KOPT-K1 (cell line): Measurements from ENCODE around the gene BTG2.

Source experiments
- H3K27ac ChIP-seq: fragments of 200-600 bp; sonication (generic); 2 replicates; pipeline ENCODE4 v1.5.1; 2016; ENCODE audit warnings: antibody characterized with exemption, mild to moderate bottlenecking, low read depth, low read length; ENCODE audit not compliant: poor library complexity, severe bottlenecking
- H3K36me3 ChIP-seq: fragments of 200-600 bp; sonication (generic); 2 replicates; pipeline ENCODE4 v1.5.1; 2017; ENCODE audit warnings: antibody characterized with exemption, mild to moderate bottlenecking, low read length, moderate library complexity; ENCODE audit not compliant: insufficient read depth
- H3K9me3 ChIP-seq: fragments of 200-600 bp; sonication (generic); 2 replicates; pipeline ENCODE4 v1.5.1; 2017; ENCODE audit warnings: antibody characterized with exemption, low read length, mild to moderate bottlenecking; ENCODE audit not compliant: insufficient read depth, poor library complexity, severe bottlenecking

The BTG2 gene

DNA sequence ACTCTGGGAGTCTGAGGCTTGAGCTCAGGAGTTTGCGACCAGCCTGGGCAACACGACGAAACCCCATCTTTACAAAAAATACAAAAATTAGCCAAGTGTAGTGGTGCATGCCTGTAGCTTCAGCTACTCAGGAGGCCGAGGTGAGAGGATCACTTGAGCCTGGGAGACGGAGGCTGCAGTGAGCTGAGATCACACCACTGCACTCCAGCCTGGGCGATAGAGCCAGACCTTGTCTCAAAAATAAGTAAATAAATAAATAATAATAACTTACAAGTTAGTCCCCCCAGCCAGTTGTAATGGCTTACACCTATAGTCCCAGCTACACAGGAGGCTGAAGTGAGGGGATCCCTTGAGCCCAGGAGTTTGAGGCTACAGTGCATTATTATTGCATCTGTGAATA lies 21.7 kb upstream of the BTG2 start:
- no peaks in the 10 kb centered on the region for H3K9me3 ChIP-seq
- no peak overlapping the region for H3K27ac ChIP-seq
- H3K36me3 ChIP-seq, result no peaks in the 10 kb centered on the region

DNA sequence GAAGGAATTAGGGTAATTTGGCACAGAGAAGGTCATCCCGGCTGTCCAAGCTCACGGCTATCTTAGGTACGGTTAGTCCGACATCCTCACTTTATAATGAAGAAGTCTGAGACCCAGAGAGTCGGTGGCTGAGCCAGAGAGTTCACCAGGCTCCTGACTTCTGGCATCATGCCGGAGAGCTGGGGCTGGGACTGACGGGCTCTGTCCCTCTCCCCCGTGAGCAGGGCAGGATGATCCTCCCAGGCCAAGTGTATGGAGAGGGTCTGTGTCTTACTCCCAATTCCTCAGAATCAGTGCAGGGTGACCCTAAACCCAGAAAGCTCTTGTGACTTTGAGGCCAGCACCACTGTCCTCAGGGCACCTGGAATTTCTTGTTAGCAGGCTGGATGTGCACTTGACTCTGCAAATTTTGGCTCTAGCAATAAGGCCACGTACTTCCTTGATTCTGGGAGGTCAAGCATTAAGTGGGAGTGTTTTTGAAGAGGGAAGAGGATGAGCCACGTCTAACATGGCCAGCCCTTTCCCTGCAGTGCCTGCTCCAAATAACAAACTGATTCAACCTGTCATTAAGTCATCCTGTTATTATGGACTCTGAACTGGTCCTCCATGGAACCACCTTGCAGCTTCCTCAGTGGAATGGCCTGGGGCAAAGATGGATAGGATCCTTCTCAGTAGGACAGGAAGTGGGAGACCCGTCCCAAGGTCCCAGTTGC lies 20.8 kb upstream of the BTG2 start:
- Histone ChIP-seq H3K36me3 (no peaks in the 10 kb centered on the region), H3K27ac (no peak overlapping the region), H3K9me3 (no peaks in the 10 kb centered on the region)

DNA sequence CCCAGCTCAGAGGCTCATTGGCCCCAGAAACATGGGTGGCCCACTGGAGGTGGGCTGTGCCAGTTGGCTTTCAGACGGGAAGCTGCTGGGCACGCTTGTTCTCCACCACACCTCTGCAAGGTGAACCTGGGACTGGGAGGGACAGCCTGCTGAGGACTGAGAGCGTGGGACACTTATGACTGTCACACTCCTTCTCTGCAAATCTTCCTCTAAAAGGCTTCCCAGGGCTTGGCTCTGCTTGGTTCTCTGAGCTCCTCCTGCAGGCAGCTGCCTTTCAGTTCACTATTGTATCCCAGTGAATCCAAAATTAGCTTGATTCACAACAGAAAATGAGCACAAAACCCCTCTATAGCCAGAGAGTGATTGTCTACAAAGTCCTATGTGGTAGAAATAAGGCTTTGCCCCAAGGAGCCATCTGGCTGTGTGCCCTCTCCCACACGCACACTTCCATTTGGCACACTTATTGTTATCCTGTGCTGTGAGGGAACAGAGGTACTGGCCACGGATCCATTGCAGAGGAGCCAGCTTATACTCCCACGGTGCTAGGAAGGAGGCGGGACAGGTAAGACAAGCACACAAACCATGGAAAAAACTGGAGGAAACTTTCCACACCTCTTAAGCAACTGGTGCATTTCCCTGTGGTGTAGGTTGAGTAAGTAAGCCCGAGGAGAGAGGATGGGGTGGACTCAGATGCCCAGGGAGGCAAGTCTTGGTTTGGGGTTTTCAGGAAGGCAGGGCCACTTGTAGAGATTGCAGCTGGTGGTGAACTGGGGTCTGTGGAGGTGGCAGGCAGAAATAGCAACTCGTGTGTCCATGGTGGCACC lies 18.9 kb upstream of the BTG2 start:
- Histone ChIP-seq H3K36me3 (no peaks in the 10 kb centered on the region), H3K9me3 (no peaks in the 10 kb centered on the region), H3K27ac (peak overlapping the region; percentile 80)

DNA sequence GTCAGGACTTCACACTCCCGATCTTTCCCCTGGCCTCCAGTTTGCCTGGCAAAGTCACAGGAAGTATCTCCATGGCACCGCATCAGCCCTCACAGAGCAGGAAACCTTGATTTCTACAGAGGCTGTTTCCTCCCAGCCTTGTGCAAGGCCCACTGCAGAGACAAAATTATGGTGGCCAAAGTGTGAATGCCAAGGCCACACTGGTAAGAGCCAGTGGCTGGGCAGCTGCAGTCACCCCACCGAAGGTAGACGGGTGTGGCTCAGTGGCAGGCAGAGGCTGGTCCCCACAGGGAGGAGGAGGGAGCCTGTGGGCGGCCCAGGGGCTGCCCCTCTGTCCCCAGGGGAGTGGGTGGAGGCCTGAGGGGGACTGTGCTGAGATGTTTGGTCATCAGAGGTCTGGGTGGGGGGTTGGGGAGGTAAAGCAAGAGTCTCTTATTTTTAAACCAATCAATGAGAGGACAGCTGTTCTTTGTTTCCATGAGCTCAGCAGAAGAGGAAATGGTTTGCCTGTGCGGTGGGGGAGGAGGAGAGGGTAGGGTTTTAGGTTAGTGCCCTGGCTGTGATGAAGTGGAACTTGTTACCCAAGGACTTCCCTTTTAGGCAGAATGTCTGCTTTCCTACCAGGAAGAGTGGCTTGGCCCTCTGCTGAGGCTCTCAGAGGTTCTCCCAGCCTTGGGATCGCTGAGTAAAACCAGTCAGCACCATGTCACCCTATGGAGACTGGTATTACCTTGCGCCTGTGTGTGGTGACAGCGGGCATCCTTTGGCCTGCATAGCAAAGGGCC lies 18.0 kb upstream of the BTG2 start:
- Histone ChIP-seq H3K9me3 (no peaks in the 10 kb centered on the region), H3K36me3 (no peaks in the 10 kb centered on the region), H3K27ac (peak overlapping the region; percentile 80)

DNA sequence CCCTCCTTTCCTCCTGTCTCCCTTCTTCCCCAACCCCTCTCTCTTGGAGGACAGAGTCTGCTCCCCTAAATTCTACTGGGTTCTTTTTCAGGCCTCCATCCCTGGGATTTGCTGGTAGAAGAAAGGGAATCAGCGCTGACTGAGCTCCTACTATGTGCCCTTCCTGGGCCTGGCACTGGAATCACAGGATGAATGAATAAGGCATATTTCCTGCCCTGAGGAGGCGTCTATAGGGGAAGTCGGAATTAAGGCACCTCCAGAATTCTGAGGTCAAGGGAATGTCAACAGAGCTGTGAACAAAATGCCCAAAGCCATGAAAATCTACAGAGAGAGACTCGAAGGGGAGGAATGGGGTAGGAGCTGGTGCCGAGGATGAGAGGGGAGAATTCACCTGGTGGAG lies 17.4 kb upstream of the BTG2 start:
- peak overlapping the region; percentile 80 for H3K27ac ChIP-seq
- no peaks in the 10 kb centered on the region for H3K36me3 ChIP-seq
- no peaks in the 10 kb centered on the region for H3K9me3 ChIP-seq

DNA sequence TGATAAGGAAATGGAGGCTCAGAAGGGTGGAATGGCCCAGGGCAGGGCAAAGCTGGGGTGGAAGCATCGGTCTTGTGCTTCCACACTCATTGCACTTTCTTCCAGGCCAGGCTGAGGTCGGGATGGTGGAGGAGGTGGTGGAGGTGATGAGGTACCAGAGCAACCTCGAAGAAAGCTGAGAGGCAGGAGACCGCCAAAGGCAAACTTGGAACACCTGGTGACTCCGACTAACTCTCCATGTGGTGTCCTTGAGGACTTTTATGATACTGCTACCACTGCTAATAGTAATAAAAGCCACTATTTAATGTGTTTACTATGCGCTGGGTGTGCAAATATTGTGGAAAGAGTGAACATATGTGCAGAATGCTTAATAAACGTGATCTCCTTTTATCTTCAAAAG lies 16.9 kb upstream of the BTG2 start:
- no peaks in the 10 kb centered on the region for H3K36me3 ChIP-seq
- peak overlapping the region; percentile 80 for H3K27ac ChIP-seq
- H3K9me3 ChIP-seq, result no peaks in the 10 kb centered on the region

DNA sequence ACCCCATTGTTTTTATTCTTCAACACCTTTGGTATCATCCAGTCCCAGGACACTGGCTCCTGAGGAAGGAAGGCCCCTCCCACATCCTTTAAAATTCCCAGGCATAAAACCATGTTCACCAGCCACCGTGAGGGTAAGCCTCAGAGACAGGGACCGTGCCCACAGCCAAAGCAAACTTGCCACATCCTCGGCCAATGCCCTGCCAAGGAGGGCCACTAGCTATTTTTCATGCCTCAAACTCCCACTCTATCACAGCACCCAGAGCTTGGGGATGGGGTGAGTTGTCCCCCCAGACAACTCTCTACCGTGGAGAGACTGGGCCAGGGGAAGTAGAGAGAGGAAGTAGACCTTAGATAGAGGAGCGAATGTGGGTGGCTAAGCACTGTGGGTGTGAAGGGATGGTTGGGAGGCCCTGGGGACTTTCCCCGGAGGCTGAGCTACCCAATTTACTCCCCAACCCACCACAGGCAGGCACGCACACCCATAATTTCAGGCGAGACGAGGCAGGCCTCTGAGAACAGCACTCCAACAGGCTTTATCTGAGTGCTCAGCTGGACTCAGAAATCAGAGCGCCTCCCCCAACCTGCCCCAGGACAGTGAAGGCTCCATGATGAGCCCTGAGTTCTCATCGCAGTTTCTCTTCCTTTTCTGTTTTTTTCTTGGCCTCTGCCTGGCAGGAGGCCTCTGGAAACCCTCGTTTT lies 15.9 kb upstream of the BTG2 start:
- Histone ChIP-seq H3K36me3 (no peaks in the 10 kb centered on the region), H3K27ac (peak overlapping the region; percentile 80), H3K9me3 (no peaks in the 10 kb centered on the region)

DNA sequence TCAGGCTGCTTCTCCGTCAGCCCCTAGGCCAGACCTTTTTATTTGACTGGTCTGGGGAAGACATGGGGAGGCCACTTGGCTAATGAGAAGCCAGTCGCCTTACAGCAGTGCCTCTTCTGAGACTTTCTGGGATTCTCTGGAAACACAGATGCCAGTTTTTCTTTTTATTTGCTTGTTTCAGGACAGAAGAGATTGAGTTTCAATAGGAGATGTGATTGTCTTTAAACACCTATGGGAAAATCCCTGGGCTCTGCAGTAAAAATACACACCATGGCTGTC lies 15.4 kb upstream of the BTG2 start:
- H3K27ac ChIP-seq, result peak overlapping the region; percentile 80
- no peaks in the 10 kb centered on the region for H3K9me3 ChIP-seq

DNA sequence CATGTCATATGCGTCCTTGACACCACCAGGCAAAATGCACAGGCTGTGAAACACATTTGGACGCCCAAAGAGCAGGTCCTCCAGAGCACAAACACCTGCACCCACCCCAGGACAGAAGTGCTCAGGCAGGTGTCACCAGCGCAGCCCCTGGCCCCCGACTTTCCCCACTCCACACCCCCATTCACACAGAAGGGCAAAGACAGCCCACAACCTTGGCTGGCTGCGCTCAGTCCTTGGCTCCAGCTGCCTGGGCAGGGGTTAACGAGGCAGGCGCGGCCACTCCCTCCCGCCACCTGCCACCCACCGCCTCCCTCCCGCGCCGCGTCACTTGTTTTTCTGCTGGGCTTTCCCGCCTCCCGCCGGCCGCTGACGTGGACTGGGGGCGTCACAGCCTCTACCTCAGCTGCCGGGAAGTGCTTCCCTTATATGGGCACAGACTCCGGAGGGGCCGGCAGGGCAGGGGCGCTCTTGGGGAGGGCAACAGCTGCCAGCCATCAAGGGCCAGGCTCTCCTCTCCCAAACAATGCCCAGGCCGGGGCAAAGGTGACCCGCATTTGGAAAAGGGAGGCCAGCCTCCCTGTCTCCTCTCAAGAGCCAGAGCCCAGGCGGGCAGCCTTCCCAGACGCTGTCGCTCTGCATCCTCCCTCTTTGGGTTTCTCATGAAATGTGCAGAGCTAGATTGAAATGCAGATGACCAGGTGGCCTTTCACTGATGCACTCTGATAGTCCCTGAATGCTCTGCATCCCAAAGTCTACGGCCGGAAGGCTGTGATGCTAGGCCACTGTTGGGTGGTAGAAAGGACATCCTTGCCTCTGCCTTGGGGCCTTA lies 14.8 kb upstream of the BTG2 start:
- Histone ChIP-seq H3K9me3 (no peaks in the 10 kb centered on the region), H3K36me3 (no peaks in the 10 kb centered on the region), H3K27ac (peak overlapping the region; percentile 80)

More for the DNA sequence above, 15.4 kb upstream of the BTG2 start:
- no peaks in the 10 kb centered on the region for H3K36me3 ChIP-seq

DNA sequence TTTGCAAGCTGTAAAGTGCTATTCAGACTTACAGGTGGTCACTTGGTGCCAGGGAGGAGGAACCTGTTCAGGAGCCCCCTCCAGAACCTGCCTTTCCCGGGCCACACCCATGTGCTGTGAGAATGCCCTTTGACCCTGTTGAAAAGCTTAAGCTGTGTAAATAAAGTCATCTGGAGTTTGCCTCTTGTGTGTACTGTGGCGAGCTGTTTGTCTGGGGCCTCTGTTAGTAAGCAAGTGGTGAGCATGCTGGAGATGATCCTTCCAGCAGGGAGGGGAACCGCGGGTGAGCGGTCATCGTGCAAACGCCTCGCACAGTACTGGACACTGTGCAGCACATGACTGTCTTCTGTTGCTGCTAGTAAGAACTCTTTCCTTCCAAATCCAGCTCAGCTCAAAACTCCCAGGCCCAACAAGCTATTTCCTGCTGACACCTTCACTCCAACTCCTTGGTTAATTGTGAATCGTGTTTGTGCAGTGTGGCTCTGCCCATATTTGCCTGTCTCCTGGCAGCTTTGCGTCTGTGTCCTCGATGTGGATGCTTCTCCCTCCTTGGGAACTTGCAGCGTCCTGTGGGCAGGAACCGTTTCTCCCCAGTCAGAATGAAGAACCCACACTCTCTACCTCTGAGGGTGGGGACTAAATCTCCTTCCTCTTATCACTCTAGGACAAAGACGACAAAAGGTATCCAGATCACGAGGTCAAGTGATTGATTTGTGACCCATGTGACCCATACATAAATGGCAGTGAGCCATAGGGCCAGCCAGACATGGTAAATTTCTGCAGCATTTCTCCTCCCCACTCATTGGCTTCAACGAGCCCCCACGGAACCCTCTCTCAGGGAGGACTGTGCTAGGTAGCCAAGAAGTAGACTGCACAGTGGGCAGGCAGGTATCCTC lies 13.9 kb upstream of the BTG2 start:
- Histone ChIP-seq H3K27ac (peak overlapping the region; percentile 80), H3K36me3 (no peaks in the 10 kb centered on the region), H3K9me3 (no peaks in the 10 kb centered on the region)

DNA sequence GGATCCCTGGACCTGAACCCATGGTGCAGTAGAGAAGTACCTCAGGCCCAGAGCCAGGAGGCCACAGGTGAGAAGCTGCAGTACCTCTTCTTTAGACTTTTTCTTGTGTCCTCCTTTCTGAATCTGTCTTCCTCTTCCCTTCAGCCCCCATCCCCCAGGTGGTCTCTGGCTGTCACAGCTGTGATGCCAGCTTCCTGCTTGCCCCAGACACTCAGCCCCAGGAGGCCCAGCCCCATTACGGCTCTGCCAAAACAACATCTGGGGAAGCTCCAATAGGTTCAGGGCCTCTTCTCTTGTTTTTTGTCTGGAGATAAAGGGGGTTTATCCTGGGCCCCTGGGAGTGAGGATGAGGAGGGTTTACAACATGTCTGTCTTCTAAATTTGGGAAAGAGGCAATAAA lies 9.5 kb upstream of the BTG2 start:
- peak overlapping the region; percentile 57 for H3K27ac ChIP-seq
- H3K36me3 ChIP-seq, result no peaks in the 10 kb centered on the region
- H3K9me3 ChIP-seq, result no peaks in the 10 kb centered on the region

DNA sequence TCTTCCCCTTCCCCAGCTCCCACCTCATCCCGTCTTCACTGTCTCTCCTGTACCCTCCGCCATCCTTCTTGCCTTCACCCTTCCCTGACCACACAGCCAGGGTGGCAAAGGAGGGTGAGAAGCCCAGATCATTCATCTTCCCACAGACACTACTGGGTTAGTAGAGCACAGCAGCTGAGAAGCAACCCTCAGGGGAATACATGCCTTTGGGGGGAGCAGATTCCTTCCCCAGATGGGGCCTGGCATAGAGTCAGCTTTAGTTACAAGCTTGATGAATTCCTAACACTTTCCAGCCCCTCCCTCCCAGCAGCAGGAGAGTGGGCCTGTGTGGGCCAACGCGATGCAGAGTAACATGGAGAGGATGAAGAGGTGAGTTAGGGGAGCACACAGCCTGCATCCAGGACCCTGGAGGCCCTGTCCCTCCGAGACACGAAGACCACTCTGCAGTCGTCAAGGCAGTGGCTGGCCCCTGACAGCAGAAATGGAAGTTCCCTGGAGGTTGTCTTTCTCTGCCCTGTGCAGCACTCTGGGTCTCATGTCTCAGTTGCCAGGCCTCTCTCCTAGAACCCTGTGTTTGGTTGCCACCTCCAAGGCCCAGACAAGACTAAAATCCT lies 8.8 kb upstream of the BTG2 start:
- H3K9me3 ChIP-seq, result no peaks in the 10 kb centered on the region
- H3K27ac ChIP-seq, result peak overlapping the region; percentile 57
- H3K36me3 ChIP-seq, result no peaks in the 10 kb centered on the region

DNA sequence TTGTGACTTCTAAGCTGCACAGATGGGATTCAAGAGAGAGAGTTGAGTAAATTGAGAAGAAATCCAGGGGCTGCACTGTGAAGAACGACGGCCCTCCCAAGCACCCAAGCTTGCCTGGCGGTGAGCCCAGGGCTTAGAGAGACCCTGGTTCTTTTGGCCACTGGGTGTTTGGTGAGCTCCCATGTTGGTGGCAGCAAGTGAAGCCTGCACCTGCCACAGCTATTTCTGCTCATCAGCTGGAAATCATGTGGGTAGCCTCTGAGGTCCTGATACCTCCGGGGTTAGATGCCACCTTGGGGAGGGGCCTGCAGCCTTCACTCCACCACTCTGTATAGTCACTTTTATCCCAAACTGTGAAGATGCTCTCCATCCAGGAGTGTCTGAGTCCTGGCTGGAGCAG lies 6.2 kb upstream of the BTG2 start:
- H3K9me3 ChIP-seq, result no peaks in the 10 kb centered on the region
- H3K27ac ChIP-seq, result no peak overlapping the region
- H3K36me3 ChIP-seq, result no peaks in the 10 kb centered on the region
